ENCODE results near the gene G0S2.
A peak's percentile ranks its signal among the peaks of the same experiment; 100 is the strongest.
"Not testable (repeated sequence)": the region's sequence is repeated elsewhere in the genome, so short reads cannot be mapped to it uniquely, and the experiment has no call there.

Gene G0S2

GRCh38 chr1:209685821-209686220, 10.6 kb downstream of the G0S2 start:
- peak; percentile 60 for DNase-seq

GRCh38 chr1:209686322-209686721, 11.1 kb downstream of the G0S2 start:
- DNase-seq = no peak

GRCh38 chr1:209688746-209689234, 13.6 kb downstream of the G0S2 start:
- no peak for DNase-seq

- no peak for DNase-seq
Measured at GRCh38 chr1:209689477-209689876, 14.3 kb downstream of the G0S2 start.

GRCh38 chr1:209691237-209691636, 16.0 kb downstream of the G0S2 start:
- DNase-seq = no peak

- DNase-seq = no peak
Measured at GRCh38 chr1:209692296-209692695, 17.1 kb downstream of the G0S2 start.

GRCh38 chr1:209692745-209693504, 17.7 kb downstream of the G0S2 start:
- peak; percentile 77 for DNase-seq

- DNase-seq = no peak
Measured at GRCh38 chr1:209696673-209697072, 21.5 kb downstream of the G0S2 start.

- no peak for DNase-seq
Measured at GRCh38 chr1:209697126-209697525, 21.9 kb downstream of the G0S2 start.

- DNase-seq = not testable (repeated sequence)
Measured at GRCh38 chr1:209700686-209701085, 25.5 kb downstream of the G0S2 start.

- no peak for DNase-seq
Measured at GRCh38 chr1:209702832-209703231, 27.6 kb downstream of the G0S2 start.

GRCh38 chr1:209703834-209704504, 28.8 kb downstream of the G0S2 start:
- no peak for DNase-seq

- no peak for DNase-seq
Measured at GRCh38 chr1:209704584-209704983, 29.4 kb downstream of the G0S2 start, which contains the start of gene HSD11B1. TSS of gene HSD11B1 (plus strand) at chr1:209704846. CDS start at chr1:209704943, 97 bp downstream.

- DNase-seq = no peak
Measured at GRCh38 chr1:209705033-209705598, 29.9 kb downstream of the G0S2 start.

GRCh38 chr1:209706622-209707021, 31.4 kb downstream of the G0S2 start:
- DNase-seq = no peak

GRCh38 chr1:209707308-209707707, 32.1 kb downstream of the G0S2 start:
- DNase-seq = no peak

- DNase-seq = no peak
Measured at GRCh38 chr1:209708297-209708696, 33.1 kb downstream of the G0S2 start.

GRCh38 chr1:209710093-209710492, 34.9 kb downstream of the G0S2 start:
- no peak for DNase-seq

GRCh38 chr1:209710847-209711246, 35.6 kb downstream of the G0S2 start:
- DNase-seq = no peak

- no peak for DNase-seq
Measured at GRCh38 chr1:209714338-209714737, 39.1 kb downstream of the G0S2 start.

GRCh38 chr1:209715314-209715713, 40.1 kb downstream of the G0S2 start:
- DNase-seq = no peak

- no peak for DNase-seq
Measured at GRCh38 chr1:209717818-209718217, 42.6 kb downstream of the G0S2 start.

- DNase-seq = no peak
Measured at GRCh38 chr1:209720326-209720725, 45.1 kb downstream of the G0S2 start.

- DNase-seq = no peak
Measured at GRCh38 chr1:209720826-209721225, 45.6 kb downstream of the G0S2 start.

Measured in CD4-positive, alpha-beta T cell treated with Interleukin-10 for 1 hour (primary cell).